ENCODE measurements around the gene SLC35G6.

Gene SLC35G6

DNA sequence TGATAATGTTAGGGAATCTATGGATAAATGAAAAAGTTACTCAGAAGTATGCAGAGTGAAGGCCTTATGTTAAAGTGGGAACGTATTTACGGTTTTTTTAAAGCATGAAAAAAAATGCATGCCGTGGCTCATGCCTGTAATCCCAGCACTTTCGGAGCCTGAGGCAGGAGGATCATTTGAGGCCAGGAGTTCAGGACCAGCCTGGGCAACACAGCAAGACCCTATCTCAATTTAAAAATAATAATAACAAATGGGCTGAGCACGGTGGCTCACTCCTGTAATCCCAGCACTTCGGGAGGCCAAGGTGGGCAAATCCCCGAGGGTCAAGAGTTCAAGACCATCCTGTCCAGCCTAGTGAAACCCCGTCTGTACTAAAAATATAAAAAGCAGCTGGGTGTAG lies 8.9 kb downstream of the SLC35G6 start:
- no peak for TF ChIP-seq FOXP2 (optimal IDR thresholded peaks at IDR 0.05; ENCODE audit: borderline replicate concordance, extremely low read depth, extremely low read length, insufficient read depth)
- no peak for TF ChIP-seq SIN3A (IDR thresholded peaks at IDR 0.05; ENCODE audit: borderline replicate concordance, insufficient read depth, low read length)
- no peak for TF ChIP-seq POLR2AphosphoS5 (IDR thresholded peaks at IDR 0.05; ENCODE audit: low read depth, low read length)
- TF ChIP-seq, protein P1, sequence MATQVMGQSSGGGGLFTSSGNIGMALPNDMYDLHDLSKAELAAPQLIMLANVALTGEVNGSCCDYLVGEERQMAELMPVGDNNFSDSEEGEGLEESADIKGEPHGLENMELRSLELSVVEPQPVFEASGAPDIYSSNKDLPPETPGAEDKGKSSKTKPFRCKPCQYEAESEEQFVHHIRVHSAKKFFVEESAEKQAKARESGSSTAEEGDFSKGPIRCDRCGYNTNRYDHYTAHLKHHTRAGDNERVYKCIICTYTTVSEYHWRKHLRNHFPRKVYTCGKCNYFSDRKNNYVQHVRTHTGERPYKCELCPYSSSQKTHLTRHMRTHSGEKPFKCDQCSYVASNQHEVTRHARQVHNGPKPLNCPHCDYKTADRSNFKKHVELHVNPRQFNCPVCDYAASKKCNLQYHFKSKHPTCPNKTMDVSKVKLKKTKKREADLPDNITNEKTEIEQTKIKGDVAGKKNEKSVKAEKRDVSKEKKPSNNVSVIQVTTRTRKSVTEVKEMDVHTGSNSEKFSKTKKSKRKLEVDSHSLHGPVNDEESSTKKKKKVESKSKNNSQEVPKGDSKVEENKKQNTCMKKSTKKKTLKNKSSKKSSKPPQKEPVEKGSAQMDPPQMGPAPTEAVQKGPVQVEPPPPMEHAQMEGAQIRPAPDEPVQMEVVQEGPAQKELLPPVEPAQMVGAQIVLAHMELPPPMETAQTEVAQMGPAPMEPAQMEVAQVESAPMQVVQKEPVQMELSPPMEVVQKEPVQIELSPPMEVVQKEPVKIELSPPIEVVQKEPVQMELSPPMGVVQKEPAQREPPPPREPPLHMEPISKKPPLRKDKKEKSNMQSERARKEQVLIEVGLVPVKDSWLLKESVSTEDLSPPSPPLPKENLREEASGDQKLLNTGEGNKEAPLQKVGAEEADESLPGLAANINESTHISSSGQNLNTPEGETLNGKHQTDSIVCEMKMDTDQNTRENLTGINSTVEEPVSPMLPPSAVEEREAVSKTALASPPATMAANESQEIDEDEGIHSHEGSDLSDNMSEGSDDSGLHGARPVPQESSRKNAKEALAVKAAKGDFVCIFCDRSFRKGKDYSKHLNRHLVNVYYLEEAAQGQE (IDR thresholded peaks at IDR 0.05; ENCODE audit: insufficient read depth in 1 of 2, low read depth in 2 of 2, low read length in 2 of 2), result no peak
- TF ChIP-seq TAF1 (IDR thresholded peaks at IDR 0.05; ENCODE audit: borderline replicate concordance, insufficient read depth, low read length), result no peak

DNA sequence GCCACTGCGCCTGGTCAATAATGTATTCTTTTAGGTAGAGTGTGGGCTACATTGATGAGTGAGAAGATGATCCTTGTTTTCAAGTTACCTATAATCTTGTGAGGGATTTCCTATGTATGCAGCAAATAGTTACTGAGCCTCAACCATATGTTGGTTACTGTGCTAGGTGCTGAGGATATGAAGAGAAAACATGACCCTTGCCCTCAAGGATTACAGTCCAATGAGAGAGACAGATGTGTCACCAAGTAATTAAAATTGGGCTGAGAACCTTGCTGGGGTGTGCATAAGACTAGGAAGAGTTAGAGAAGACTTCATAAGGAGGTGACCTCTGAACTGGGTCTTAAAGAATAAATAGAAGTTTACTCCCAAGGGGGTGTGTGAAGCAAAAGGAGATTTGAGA lies 10.3 kb downstream of the SLC35G6 start:
- TF ChIP-seq TAF1 (IDR thresholded peaks at IDR 0.05; ENCODE audit: borderline replicate concordance, insufficient read depth, low read length), result no peak
- TF ChIP-seq POLR2AphosphoS5 (IDR thresholded peaks at IDR 0.05; ENCODE audit: low read depth, low read length), result no peak
- TF ChIP-seq SIN3A (IDR thresholded peaks at IDR 0.05; ENCODE audit: borderline replicate concordance, insufficient read depth, low read length), result no peak
- TF ChIP-seq, protein P1 (IDR thresholded peaks at IDR 0.05; ENCODE audit: insufficient read depth in 1 of 2, low read depth in 2 of 2, low read length in 2 of 2), result no peak

DNA sequence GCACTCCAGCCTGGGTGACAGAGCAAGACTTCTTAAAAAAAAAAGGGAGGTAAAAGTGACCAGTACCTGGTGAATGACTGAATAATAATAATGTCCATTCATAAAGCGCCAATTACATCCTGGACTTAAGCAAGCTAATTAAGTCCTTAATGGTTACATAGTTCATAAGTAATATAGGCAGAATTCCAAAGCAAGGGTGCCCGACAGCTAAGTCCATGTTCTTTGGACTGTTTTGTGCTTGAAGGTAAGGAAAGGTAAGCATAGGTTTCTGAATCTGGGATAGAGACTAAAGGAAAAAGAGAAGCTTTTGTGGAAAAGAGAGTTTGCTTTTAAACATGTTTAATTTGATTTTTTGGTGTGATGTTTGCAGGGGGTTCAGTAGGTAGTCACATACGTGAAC lies 12.7 kb downstream of the SLC35G6 start:
- TF ChIP-seq POLR2AphosphoS5 (IDR thresholded peaks at IDR 0.05; ENCODE audit: low read depth, low read length) (no peak), SIN3A (IDR thresholded peaks at IDR 0.05; ENCODE audit: borderline replicate concordance, insufficient read depth, low read length) (no peak), TAF1 (IDR thresholded peaks at IDR 0.05; ENCODE audit: borderline replicate concordance, insufficient read depth, low read length) (no peak), FOXP2 (optimal IDR thresholded peaks at IDR 0.05; ENCODE audit: borderline replicate concordance, extremely low read depth, extremely low read length, insufficient read depth) (no peak)
- TF ChIP-seq, protein P1 (IDR thresholded peaks at IDR 0.05; ENCODE audit: insufficient read depth in 1 of 2, low read depth in 2 of 2, low read length in 2 of 2), result no peak

DNA sequence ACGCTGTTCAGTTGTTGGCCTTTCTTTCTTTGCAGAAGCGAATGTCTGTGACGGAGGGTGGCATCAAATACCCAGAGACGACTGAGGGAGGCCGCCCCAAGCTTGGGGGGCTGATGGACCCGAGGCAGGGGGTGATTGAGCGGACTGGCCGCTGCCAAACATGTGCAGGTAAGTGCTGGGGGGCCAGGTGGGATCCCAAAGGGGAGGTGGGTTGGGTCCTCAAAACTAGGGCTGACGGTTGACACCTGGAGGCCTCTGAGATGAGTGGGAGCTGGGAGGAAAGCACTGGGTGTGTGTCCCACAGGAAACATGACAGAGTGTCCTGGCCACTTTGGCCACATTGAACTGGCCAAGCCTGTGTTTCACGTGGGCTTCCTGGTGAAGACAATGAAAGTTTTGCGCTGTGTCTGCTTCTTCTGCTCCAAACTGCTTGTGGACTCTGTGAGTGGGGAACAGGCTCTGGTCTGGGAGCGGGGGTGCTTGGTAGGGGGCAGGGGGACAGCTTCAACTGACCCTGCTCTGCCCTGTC lies 14.7 kb downstream of the SLC35G6 start:
- TF ChIP-seq, protein P1 (IDR thresholded peaks at IDR 0.05; ENCODE audit: insufficient read depth in 1 of 2, low read depth in 2 of 2, low read length in 2 of 2), result no peak
- no peak for TF ChIP-seq SIN3A (IDR thresholded peaks at IDR 0.05; ENCODE audit: borderline replicate concordance, insufficient read depth, low read length)
- TF ChIP-seq POLR2AphosphoS5 (IDR thresholded peaks at IDR 0.05; ENCODE audit: low read depth, low read length), result no peak
- no peak for TF ChIP-seq FOXP2 (optimal IDR thresholded peaks at IDR 0.05; ENCODE audit: borderline replicate concordance, extremely low read depth, extremely low read length, insufficient read depth)
- TF ChIP-seq TAF1 (IDR thresholded peaks at IDR 0.05; ENCODE audit: borderline replicate concordance, insufficient read depth, low read length), result no peak

Data from PFSK-1 (cell line).